ENCODE measurements around the gene MAP1B.
"Not testable (repeated sequence)": the region's sequence is repeated elsewhere in the genome, so short reads cannot be mapped to it uniquely, and the experiment has no call there.

MAP1B gene

GRCh38 chr5:72166070-72166979 lies 59.0 kb downstream of the MAP1B start:
- no peak for DNase-seq

- no peak for DNase-seq
Measured at GRCh38 chr5:72167257-72167656, 60.0 kb downstream of the MAP1B start.

- DNase-seq = no peak
Measured at GRCh38 chr5:72167804-72168203, 60.5 kb downstream of the MAP1B start.

GRCh38 chr5:72170101-72170500 lies 62.8 kb downstream of the MAP1B start:
- DNase-seq = no peak

- DNase-seq = not testable (repeated sequence)
Measured at GRCh38 chr5:72171181-72171580, 63.9 kb downstream of the MAP1B start.

- DNase-seq = no peak
Measured at GRCh38 chr5:72171667-72172066, 64.4 kb downstream of the MAP1B start.

- DNase-seq = no peak
Measured at GRCh38 chr5:72172786-72173185, 65.5 kb downstream of the MAP1B start.

- DNase-seq = no peak
Measured at GRCh38 chr5:72177538-72177937, 70.3 kb downstream of the MAP1B start.

- DNase-seq = no peak
Measured at GRCh38 chr5:72179028-72179815, 71.9 kb downstream of the MAP1B start.

- no peak for DNase-seq
Measured at GRCh38 chr5:72179816-72180440, 72.7 kb downstream of the MAP1B start.

GRCh38 chr5:72180925-72181324 lies 73.7 kb downstream of the MAP1B start:
- no peak for DNase-seq

GRCh38 chr5:72182686-72183085 lies 75.4 kb downstream of the MAP1B start:
- DNase-seq = no peak

GRCh38 chr5:72183101-72183520 lies 75.8 kb downstream of the MAP1B start:
- no peak for DNase-seq

- DNase-seq = no peak
Measured at GRCh38 chr5:72184408-72184807, 77.1 kb downstream of the MAP1B start.

GRCh38 chr5:72185496-72186329 lies 78.4 kb downstream of the MAP1B start:
- DNase-seq = no peak

- no peak for DNase-seq
Measured at GRCh38 chr5:72187388-72188075, 80.3 kb downstream of the MAP1B start.

- no peak for DNase-seq
Measured at GRCh38 chr5:72188166-72188565, 80.9 kb downstream of the MAP1B start.

- no peak for DNase-seq
Measured at GRCh38 chr5:72189146-72189545, 81.9 kb downstream of the MAP1B start.

- DNase-seq = no peak
Measured at GRCh38 chr5:72191404-72191803, 84.1 kb downstream of the MAP1B start.

- peak; percentile 8 to 22 for DNase-seq
Measured at GRCh38 chr5:72194846-72195245, 87.6 kb downstream of the MAP1B start.

GRCh38 chr5:72195581-72195980 lies 88.3 kb downstream of the MAP1B start:
- no peak for DNase-seq

- DNase-seq = no peak
Measured at GRCh38 chr5:72197393-72197792, 90.1 kb downstream of the MAP1B start.
